ENCODE data around the gene NDUFB7.

DNA sequence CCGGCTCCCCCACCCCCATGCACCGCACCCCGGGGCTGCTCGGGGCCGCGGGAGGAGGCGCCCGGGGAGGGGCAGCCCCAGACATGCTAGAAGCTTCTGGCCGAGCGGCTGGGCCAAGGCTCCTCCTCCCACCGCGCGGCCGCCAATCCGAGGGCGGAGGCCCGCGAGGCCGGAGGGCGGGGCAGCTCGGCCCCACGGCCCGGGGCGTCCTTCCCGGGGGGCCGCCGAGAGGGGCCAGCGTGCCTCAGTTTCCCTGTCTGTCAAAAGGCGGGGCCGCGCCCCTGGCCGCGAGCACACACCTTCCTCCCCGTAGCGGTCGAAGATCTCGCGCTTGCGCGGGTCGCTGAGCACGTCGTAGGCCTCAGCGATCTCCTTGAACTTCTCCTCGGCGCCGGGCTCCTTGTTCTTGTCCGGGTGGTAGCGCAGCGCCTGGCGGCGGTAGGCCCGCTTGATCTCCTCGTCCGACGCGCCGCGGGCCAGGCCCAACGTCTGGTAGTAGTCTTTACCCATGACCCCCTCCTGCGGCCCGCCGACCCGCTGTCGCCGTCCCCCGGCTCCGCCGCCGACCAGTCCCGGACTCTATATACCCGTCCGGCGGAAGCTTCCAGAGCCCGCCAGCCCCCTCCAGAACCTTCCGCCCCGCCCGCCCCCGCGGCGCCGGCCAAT, 53.9 kb downstream of the NDUFB7 start, which contains the start of gene DNAJB1:
- TF ChIP-seq, protein P1, sequence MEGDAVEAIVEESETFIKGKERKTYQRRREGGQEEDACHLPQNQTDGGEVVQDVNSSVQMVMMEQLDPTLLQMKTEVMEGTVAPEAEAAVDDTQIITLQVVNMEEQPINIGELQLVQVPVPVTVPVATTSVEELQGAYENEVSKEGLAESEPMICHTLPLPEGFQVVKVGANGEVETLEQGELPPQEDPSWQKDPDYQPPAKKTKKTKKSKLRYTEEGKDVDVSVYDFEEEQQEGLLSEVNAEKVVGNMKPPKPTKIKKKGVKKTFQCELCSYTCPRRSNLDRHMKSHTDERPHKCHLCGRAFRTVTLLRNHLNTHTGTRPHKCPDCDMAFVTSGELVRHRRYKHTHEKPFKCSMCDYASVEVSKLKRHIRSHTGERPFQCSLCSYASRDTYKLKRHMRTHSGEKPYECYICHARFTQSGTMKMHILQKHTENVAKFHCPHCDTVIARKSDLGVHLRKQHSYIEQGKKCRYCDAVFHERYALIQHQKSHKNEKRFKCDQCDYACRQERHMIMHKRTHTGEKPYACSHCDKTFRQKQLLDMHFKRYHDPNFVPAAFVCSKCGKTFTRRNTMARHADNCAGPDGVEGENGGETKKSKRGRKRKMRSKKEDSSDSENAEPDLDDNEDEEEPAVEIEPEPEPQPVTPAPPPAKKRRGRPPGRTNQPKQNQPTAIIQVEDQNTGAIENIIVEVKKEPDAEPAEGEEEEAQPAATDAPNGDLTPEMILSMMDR (IDR thresholded peaks at IDR 0.05) = peak in 1 of 3 donors; percentile 26
- TF ChIP-seq EP300 (IDR thresholded peaks at IDR 0.05) = no peak
